Heart left ventricle (tissue), 16 donors: Measurements from ENCODE around the gene CASKIN1. TPM values are rescaled to one million over a fixed set of nuclear protein-coding genes. Genes with fewer than 3 reads are reported as not detected.

ENCODE experiments used
- ATAC-seq, 4 donors: fragments of 200-7000 bp; cut with Tn5 transposase; one replicate each; pipeline ENCODE4 v1.9.1; 2020 to 2022; ENCODE audit warnings: moderate library complexity in 4 of 4, mild to moderate bottlenecking in 3 of 4, moderate number of reproducible peaks in 1 of 4
- DNase-seq, 5 donors: peaks; one replicate each; pipeline ENCODE4 v3.0.0-alpha.2; 2020
- H3K27ac ChIP-seq, 12 donors: fragments of 200-600 bp; sonication (generic) in 4 of 12; one replicate each; pipeline versions ENCODE4 v1.5.0 to v1.8.0; 2016 to 2022; ENCODE audit warnings: mild to moderate bottlenecking in 2 of 12
- H3K27me3 ChIP-seq, 9 donors: fragments of 200-600 bp; sonication (generic) in 2 of 9; one replicate each; pipeline versions ENCODE4 v1.5.1 to v1.8.0; 2016 to 2022; ENCODE audit warnings: mild to moderate bottlenecking in 3 of 9
- H3K36me3 ChIP-seq, 9 donors: fragments of 200-600 bp; sonication (generic) in 2 of 9; one replicate each; pipeline versions ENCODE4 v1.5.0 to v1.8.0; 2018 to 2022; ENCODE audit warnings: mild to moderate bottlenecking in 2 of 9
- H3K4me1 ChIP-seq, 12 donors: fragments of 200-600 bp; sonication (generic) in 4 of 12; one replicate each; pipeline versions ENCODE4 v1.5.0 to v1.8.0; 2016 to 2022; ENCODE audit warnings: mild to moderate bottlenecking in 3 of 12
- H3K4me3 ChIP-seq, 12 donors: fragments of 200-600 bp; sonication (generic) in 4 of 12; one replicate each; pipeline versions ENCODE4 v1.5.0 to v1.8.0; 2017 to 2022; ENCODE audit warnings: mild to moderate bottlenecking in 9 of 12, moderate library complexity in 4 of 12
- H3K9me3 ChIP-seq, 12 donors: fragments of 200-600 bp; sonication (generic) in 4 of 12; one replicate each; pipeline versions ENCODE4 v1.5.0 to v1.8.0; 2016 to 2022; ENCODE audit warnings: mild to moderate bottlenecking in 1 of 12
- POLR2A ChIP-seq, 2 donors: fragments of 450-650 bp; IDR thresholded peaks; one replicate each; pipeline ENCODE4 v1.6.1; 2017; ENCODE audit warnings: antibody characterized with exemption in 2 of 2, mild to moderate bottlenecking in 2 of 2, moderate library complexity in 2 of 2
- WGBS, 4 donors: extraction: QIAGEN DNeasy Blood & Tissue Kit in 2 of 4; methylation state at CpG; one replicate each; pipeline versions ENCODE4 v1.1.5 to v1.1.7; 2013 to 2018; 5-methylcytosine and 5-hydroxymethylcytosine counted together
- intact Hi-C, 10 donors: fragments of 100-400 bp; cut with DNase I; formaldehyde crosslinking; loops; one replicate each; pipeline versions ENCODE4 v1.11.1 to v1.14.2; 2022
- polyA plus RNA-seq, 2 donors: library from polyadenylated mRNA; stranded (reverse); fragments of 200-250 nt; gene quantifications; one replicate each; pipeline ENCODE4 v1.2.3, GENCODE V29; 2013
- total RNA-seq, 9 donors: library from RNA; depleted of rRNA in 2 of 9; stranded (reverse); fragments of >200 nt in 2 of 9; fragmentation: NEBNext Ultra II Directional in 3 of 9; extraction: Animal tissue kit (Norgen Biotek cat#: 25700) in 3 of 9; gene quantifications; one replicate each; pipeline versions ENCODE4 v1.1.0 to v1.2.4, GENCODE V29; 2016 to 2023
- TF ChIP-seq, protein P1 (sequence below), 12 donors: fragments of 200-600 bp; sonication (generic) in 4 of 12; IDR thresholded peaks; one replicate each; pipeline versions ENCODE4 v1.5.0 to v1.8.0; 2018 to 2022; ENCODE audit warnings: antibody characterized with exemption in 12 of 12, mild to moderate bottlenecking in 5 of 12
- donor health status: ischemic (EF 13 %, LVEDD 7.1; RV severe dilation, severe dysfunction).
- donor health status: healthy with polysubstance abuse.
- donor health status: DM: no; HTN: yes; CAD: no.
- donor health status: DM: no; HTN: no; CAD: no.
- donor health status: ischemic (EF 25% LVEDD 6.9; RV normal size, moderate dysfunction).
- donor health status: ischemic (EF 25% LVEDD 5.7; RV mildly dilated, moderate dysfunction).
- donor health status: healthy.
- donor health status: DM: yes; HTN: yes; CAD: no.
- donor health status: ischemic (EF 35%, LVEDD 5.7; RV mildly dilated, moderate dysfunction).
- donor health status: nonischemic (EF 11% LVEDD 7.7; RV severe dilation, severe dysfunction).
- donor health status: DM: yes; HTN: yes; CAD: no.
- donor health status: PGD.
- donor health status: ischemic (EF 29% LVEDD 5.4; RV normal size, mild dysfunction).
- donor health status: nonischemic (EF 23%, LVEDD 6.1; RV moderate dilation, normal function).

Gene CASKIN1
- total and polyA plus RNA-seq, 11 donors = 0.37 to 7.0 (median 2.1) TPM

- Histone ChIP-seq H3K36me3 (no peaks in the 10 kb centered on the region), H3K4me1 (peaks cover 0 to 24% (median 8%) of the 10 kb centered on the region in 12 donors), H3K27me3 (peaks cover 8 to 45% (median 23%) of the 10 kb centered on the region in 9 donors), H3K27ac (no peak overlapping the region), H3K4me3 (no peak overlapping the region), H3K9me3 (no peaks in the 10 kb centered on the region)
- ATAC-seq (no peak), DNase-seq (no peak)
- no peak for TF ChIP-seq POLR2A (IDR thresholded peaks at IDR 0.05)
- TF ChIP-seq, protein P1, sequence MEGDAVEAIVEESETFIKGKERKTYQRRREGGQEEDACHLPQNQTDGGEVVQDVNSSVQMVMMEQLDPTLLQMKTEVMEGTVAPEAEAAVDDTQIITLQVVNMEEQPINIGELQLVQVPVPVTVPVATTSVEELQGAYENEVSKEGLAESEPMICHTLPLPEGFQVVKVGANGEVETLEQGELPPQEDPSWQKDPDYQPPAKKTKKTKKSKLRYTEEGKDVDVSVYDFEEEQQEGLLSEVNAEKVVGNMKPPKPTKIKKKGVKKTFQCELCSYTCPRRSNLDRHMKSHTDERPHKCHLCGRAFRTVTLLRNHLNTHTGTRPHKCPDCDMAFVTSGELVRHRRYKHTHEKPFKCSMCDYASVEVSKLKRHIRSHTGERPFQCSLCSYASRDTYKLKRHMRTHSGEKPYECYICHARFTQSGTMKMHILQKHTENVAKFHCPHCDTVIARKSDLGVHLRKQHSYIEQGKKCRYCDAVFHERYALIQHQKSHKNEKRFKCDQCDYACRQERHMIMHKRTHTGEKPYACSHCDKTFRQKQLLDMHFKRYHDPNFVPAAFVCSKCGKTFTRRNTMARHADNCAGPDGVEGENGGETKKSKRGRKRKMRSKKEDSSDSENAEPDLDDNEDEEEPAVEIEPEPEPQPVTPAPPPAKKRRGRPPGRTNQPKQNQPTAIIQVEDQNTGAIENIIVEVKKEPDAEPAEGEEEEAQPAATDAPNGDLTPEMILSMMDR (IDR thresholded peaks at IDR 0.05) = no peak
- WGBS, 4 donors = 75 to 79% (median 77%) methylated on average over 15 to 16 of the region's 16 CpGs
- intact Hi-C loops = loop anchor here in 1 of 10 donors (10.0 kb wide), 1 partner anchor 301 kb away; no protein-coding TSS in a partner anchor
Measured at GRCh38 chr16:2194166-2194834, 2.1 kb downstream of the CASKIN1 start.

- peaks cover 0 to 20% (median 8%) of the 10 kb centered on the region in 12 donors for H3K4me1 ChIP-seq
- 47 to 66% (median 56%) methylated on average over 9 to 11 of the region's 11 CpGs for WGBS, 4 donors
- H3K27ac ChIP-seq = no peak overlapping the region
- peaks cover 8 to 25% (median 16%) of the 10 kb centered on the region in 9 donors for H3K27me3 ChIP-seq
- DNase-seq (peak in 1 of 5 donors; percentile 56), ATAC-seq (peak in 3 of 4 donors; percentile 31 to 58 (median 31))
- no peaks in the 10 kb centered on the region for H3K9me3 ChIP-seq
- intact Hi-C loops = loop anchor here in 1 of 10 donors (10.0 kb wide), 1 partner anchor 303 kb away; no protein-coding TSS in a partner anchor
- H3K4me3 ChIP-seq = no peak overlapping the region
- no peaks in the 10 kb centered on the region for H3K36me3 ChIP-seq
- TF ChIP-seq, protein P1 (IDR thresholded peaks at IDR 0.05) = no peak
- TF ChIP-seq POLR2A (IDR thresholded peaks at IDR 0.05) = no peak
Measured at GRCh38 chr16:2191446-2191706, 5.0 kb downstream of the CASKIN1 start.

GRCh38 chr16:2190659-2191445 is 5.6 kb downstream of the CASKIN1 start:
- DNase-seq (no peak), ATAC-seq (peak in 1 of 4 donors; percentile 4)
- peaks cover 5 to 22% (median 14%) of the 10 kb centered on the region in 9 donors for H3K27me3 ChIP-seq
- H3K9me3 ChIP-seq = no peaks in the 10 kb centered on the region
- H3K27ac ChIP-seq = no peak overlapping the region
- H3K36me3 ChIP-seq = no peaks in the 10 kb centered on the region
- TF ChIP-seq, protein P1 (IDR thresholded peaks at IDR 0.05) = no peak
- TF ChIP-seq POLR2A (IDR thresholded peaks at IDR 0.05) = no peak
- WGBS, 4 donors = 70 to 76% (median 75%) methylated on average over 17 to 25 of the region's 25 CpGs
- intact Hi-C loops = loop anchor here in 1 of 10 donors (10.0 kb wide), 1 partner anchor 304 kb away; no protein-coding TSS in a partner anchor
- H3K4me3 ChIP-seq = no peak overlapping the region
- H3K4me1 ChIP-seq = peaks cover 0 to 16% (median 7%) of the 10 kb centered on the region in 12 donors
